Caco-2 (cell line): ENCODE results near the gene KIAA0825. TPM values are rescaled to one million over a fixed set of nuclear protein-coding genes. Genes with fewer than 3 reads are reported as not detected.

Experiments used
- BruUV-seq: library from RNA; stranded (reverse); fragments of 400-500 nt; replicated peaks from 2 replicates; lab custom pipeline; 2021; lab: Mats Ljungman, UMichigan
- CTCF ChIA-PET: fragments of 300-600 bp; sonication (Branson Sonifier 250); formaldehyde crosslinking; loops from one replicate; lab custom pipeline; 2022; ENCODE audit warnings: antibody characterized with exemption; lab: Charles Lee
- POLR2A ChIA-PET: fragments of 300-600 bp; sonication (Branson Sonifier 250); formaldehyde crosslinking; loops from one replicate; lab custom pipeline; 2022; ENCODE audit warnings: antibody characterized with exemption; lab: Charles Lee
- DNase-seq, 2 experiments: peaks; one replicate each; pipeline versions ENCODE4 v3.0.0 to v3.0.0-alpha.2; 2020 to 2022
- H3K27me3 ChIP-seq: replicated peaks from 2 replicates; pipeline ENCODE4 v1.6.0; 2011; ENCODE audit warnings: low read length; ENCODE audit not compliant: control insufficient read depth, insufficient read depth
- H3K36me3 ChIP-seq: 2 replicates; pipeline ENCODE4 v1.5.1; 2011; ENCODE audit warnings: low read length; ENCODE audit not compliant: control insufficient read depth, insufficient read depth
- H3K4me1 ChIP-seq: fragments of 250-450 bp; sonication (Bioruptor Pico); 2 replicates; pipeline ENCODE4 v1.5.1; 2020; ENCODE audit warnings: mild to moderate bottlenecking
- H3K4me3 ChIP-seq: 2 replicates; pipeline ENCODE4 v1.5.1; 2011; ENCODE audit warnings: low read depth, mild to moderate bottlenecking, control low read depth, low read length
- H3K9me3 ChIP-seq: fragments of 250-450 bp; sonication (Bioruptor Pico); 2 replicates; pipeline ENCODE4 v1.5.1; 2020; ENCODE audit warnings: mild to moderate bottlenecking, moderate library complexity
- H3K27ac Mint-ChIP-seq: one replicate; pipeline ENCODE4 v1.8.0; 2022; ENCODE audit warnings: mixed read lengths; ENCODE audit not compliant: unreplicated experiment
- H3K27me3 Mint-ChIP-seq: one replicate; pipeline ENCODE4 v1.8.0; 2022; ENCODE audit warnings: mixed read lengths; ENCODE audit not compliant: insufficient read depth, unreplicated experiment
- H3K36me3 Mint-ChIP-seq: one replicate; pipeline ENCODE4 v1.8.0; 2022; ENCODE audit warnings: mild to moderate bottlenecking, mixed read lengths; ENCODE audit not compliant: insufficient read depth, unreplicated experiment
- H3K4me1 Mint-ChIP-seq: one replicate; pipeline ENCODE4 v1.8.0; 2022; ENCODE audit warnings: low read depth, mixed read lengths; ENCODE audit not compliant: unreplicated experiment
- H3K4me3 Mint-ChIP-seq: one replicate; pipeline ENCODE4 v1.8.0; 2022; ENCODE audit warnings: mild to moderate bottlenecking, moderate library complexity, mixed read lengths; ENCODE audit not compliant: unreplicated experiment
- H3K9me3 Mint-ChIP-seq: one replicate; pipeline ENCODE4 v1.8.0; 2022; ENCODE audit warnings: mixed read lengths; ENCODE audit not compliant: unreplicated experiment
- intact Hi-C: fragments of 100-400 bp; cut with micrococcal nuclease; formaldehyde crosslinking; loops from one replicate; pipeline ENCODE4 v1.10.0; 2022; ENCODE audit not compliant: unreplicated experiment
- total RNA-seq: library from RNA; stranded (reverse); gene quantifications from 2 replicates; pipeline ENCODE4 v1.2.3, GENCODE V29; 2022
- TF ChIP-seq, protein P1 (sequence below), 2 experiments: fragments of 200-600 bp in 1 of 2; IDR thresholded peaks; 1 replicate in 1 of 2; 2 replicates in 1 of 2; pipeline versions ENCODE4 v1.5.1 to v1.8.0; 2011 to 2022; ENCODE audit warnings: antibody characterized with exemption in 1 of 2, control low read depth in 1 of 2, inconsistent platforms in 1 of 2, low read depth in 1 of 2, low read length in 1 of 2, mild to moderate bottlenecking in 1 of 2, moderate library complexity in 1 of 2; ENCODE audit not compliant: insufficient read depth in 1 of 2, severe bottlenecking in 1 of 2, unreplicated experiment in 1 of 2

Gene KIAA0825
- total RNA-seq, 1 experiment from 2014 or later = 0.50 TPM

DNA sequence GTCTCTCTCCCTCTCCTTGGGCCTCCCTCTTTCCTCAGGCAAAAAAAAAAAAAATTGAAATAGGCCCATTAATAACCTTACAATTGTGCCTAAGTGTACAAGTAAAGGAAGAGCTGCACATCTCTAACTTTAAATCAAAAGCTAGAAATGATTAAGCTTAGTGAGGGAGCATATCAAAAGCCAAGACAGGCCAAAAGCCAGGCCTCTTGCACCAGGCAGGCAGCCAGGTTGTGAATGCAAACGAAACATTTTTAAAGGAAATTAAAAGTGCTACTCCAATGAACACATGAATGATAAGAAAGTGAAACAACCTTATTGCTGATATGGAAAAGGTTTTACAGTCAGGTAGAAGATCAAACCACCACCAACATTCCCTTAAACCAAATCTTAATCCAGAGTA, 383.4 kb downstream of the KIAA0825 start:
- H3K36me3 Mint-ChIP-seq = peaks cover 5% of the 10 kb centered on the region
- intact Hi-C loops = no loop called here
- no peak overlapping the region for H3K27ac Mint-ChIP-seq
- no peak overlapping the region for H3K4me3 Mint-ChIP-seq
- CTCF ChIA-PET = no interaction called here
- peaks cover 7% of the 10 kb centered on the region for H3K4me1 ChIP-seq
- no peak overlapping the region for H3K4me3 ChIP-seq
- H3K4me1 Mint-ChIP-seq = peaks cover 13% of the 10 kb centered on the region
- no peaks in the 10 kb centered on the region for H3K36me3 ChIP-seq
- DNase-seq = no peak
- no peaks in the 10 kb centered on the region for H3K27me3 ChIP-seq
- POLR2A ChIA-PET = no interaction called here
- TF ChIP-seq, protein P1, sequence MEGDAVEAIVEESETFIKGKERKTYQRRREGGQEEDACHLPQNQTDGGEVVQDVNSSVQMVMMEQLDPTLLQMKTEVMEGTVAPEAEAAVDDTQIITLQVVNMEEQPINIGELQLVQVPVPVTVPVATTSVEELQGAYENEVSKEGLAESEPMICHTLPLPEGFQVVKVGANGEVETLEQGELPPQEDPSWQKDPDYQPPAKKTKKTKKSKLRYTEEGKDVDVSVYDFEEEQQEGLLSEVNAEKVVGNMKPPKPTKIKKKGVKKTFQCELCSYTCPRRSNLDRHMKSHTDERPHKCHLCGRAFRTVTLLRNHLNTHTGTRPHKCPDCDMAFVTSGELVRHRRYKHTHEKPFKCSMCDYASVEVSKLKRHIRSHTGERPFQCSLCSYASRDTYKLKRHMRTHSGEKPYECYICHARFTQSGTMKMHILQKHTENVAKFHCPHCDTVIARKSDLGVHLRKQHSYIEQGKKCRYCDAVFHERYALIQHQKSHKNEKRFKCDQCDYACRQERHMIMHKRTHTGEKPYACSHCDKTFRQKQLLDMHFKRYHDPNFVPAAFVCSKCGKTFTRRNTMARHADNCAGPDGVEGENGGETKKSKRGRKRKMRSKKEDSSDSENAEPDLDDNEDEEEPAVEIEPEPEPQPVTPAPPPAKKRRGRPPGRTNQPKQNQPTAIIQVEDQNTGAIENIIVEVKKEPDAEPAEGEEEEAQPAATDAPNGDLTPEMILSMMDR (IDR thresholded peaks at IDR 0.05; ENCODE audit: insufficient read depth in 1 of 2, low read depth in 1 of 2, low read length in 1 of 2, severe bottlenecking in 1 of 2, unreplicated experiment in 1 of 2) = no peak
- peaks cover 19% of the 10 kb centered on the region for H3K9me3 Mint-ChIP-seq
- BruUV-seq = no TSS peak
- no peaks in the 10 kb centered on the region for H3K27me3 Mint-ChIP-seq
- no peaks in the 10 kb centered on the region; the same call in 1 of the 2 replicates for H3K9me3 ChIP-seq

DNA sequence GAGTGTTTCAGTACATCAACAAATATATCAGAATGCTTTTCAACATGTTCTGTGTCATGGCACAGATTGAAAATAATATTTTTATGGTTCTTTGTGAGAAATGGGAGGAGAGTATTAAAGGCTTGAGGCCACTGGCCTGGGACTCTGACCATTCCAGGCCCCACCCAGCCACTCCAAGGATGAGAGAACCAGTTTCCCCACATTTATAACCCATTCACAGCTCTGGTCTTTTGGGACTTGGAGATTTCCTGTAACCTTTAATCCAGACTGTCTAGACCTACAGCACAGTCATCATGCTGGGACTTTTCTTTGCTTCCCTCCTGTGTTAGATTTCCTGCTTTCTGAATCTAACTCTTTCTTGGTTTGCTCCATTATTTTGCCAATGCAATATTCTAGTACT, 389.6 kb downstream of the KIAA0825 start:
- Histone ChIP-seq H3K27me3 (no peaks in the 10 kb centered on the region), H3K4me3 (no peak overlapping the region), H3K36me3 (no peaks in the 10 kb centered on the region), H3K9me3 (no peaks in the 10 kb centered on the region), H3K4me1 (peaks cover 16% of the 10 kb centered on the region)
- TF ChIP-seq, protein P1 (IDR thresholded peaks at IDR 0.05; ENCODE audit: insufficient read depth in 1 of 2, low read depth in 1 of 2, low read length in 1 of 2, severe bottlenecking in 1 of 2, unreplicated experiment in 1 of 2) = no peak
- intact Hi-C loops = no loop called here
- peak; percentile 60 to 63 for DNase-seq
- Mint-ChIP-seq H3K27ac (peak overlapping the region; percentile 20), H3K27me3 (no peaks in the 10 kb centered on the region), H3K9me3 (no peaks in the 10 kb centered on the region), H3K36me3 (peaks cover 5% of the 10 kb centered on the region), H3K4me1 (peaks cover 13% of the 10 kb centered on the region), H3K4me3 (peak overlapping the region; percentile 18)
- ChIA-PET POLR2A (no interaction called here), CTCF (no interaction called here)
- BruUV-seq = no TSS peak

DNA sequence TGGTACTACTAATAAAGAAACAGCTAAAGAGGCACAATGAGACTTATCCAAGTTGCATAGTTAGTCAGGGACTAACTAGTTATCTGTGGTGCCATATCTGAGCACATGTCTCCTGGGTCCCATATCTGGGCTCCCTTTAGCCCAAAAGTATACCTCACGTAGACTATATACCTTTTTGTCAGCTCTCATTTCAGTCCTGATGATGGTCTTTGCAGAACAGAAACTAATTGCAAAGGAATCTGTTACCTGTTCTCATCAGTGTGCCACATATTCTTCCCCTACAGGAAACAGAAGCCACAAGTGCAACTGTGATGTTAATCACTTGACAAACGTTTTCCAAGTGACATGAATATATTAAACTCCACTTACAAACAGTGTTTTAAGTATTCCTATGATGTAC, 395.2 kb downstream of the KIAA0825 start:
- Mint-ChIP-seq H3K4me3 (no peak overlapping the region), H3K27me3 (no peaks in the 10 kb centered on the region), H3K36me3 (no peaks in the 10 kb centered on the region), H3K9me3 (peaks cover 9% of the 10 kb centered on the region), H3K27ac (no peak overlapping the region), H3K4me1 (peaks cover 22% of the 10 kb centered on the region)
- POLR2A ChIA-PET = no interaction called here
- DNase-seq = no peak
- intact Hi-C loops = no loop called here
- TF ChIP-seq, protein P1 (IDR thresholded peaks at IDR 0.05; ENCODE audit: insufficient read depth in 1 of 2, low read depth in 1 of 2, low read length in 1 of 2, severe bottlenecking in 1 of 2, unreplicated experiment in 1 of 2) = no peak
- BruUV-seq = no TSS peak
- CTCF ChIA-PET = no interaction called here
- peaks cover 29% of the 10 kb centered on the region for H3K4me1 ChIP-seq
- no peaks in the 10 kb centered on the region for H3K27me3 ChIP-seq
- H3K9me3 ChIP-seq = no peaks in the 10 kb centered on the region
- H3K36me3 ChIP-seq = no peaks in the 10 kb centered on the region
- H3K4me3 ChIP-seq = no peak overlapping the region
